ENCODE results near the gene STRIP1. TPM values are rescaled to one million over a fixed set of nuclear protein-coding genes. Genes with fewer than 3 reads are reported as not detected.
A peak's percentile ranks its signal among the peaks of the same experiment; 100 is the strongest.

STRIP1 gene
- total and polyA plus RNA-seq, 2 of the 8 experiments (the other 6 are each of a cell fraction or from before 2014, with no cell fraction given) = 21.3 to 45.6 TPM

DNA sequence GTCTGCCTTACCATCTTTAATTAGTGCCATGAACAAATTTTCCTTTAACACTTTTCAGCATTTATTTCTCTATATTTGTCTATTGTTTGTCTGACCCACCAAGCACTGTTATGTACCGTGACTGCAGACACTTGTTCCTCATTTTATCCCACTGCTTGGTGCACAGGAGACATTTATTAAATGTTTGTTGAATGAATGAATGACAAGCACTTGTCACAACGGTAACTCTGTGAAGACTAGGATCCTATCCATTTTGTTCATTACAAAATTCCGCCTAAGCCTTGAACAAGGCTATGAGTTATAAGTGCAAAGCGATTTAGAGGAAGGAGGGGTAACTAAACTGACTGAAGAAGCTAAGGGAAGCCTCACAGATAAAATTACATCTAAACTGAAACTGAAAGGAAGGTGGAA, 379 bp upstream of the STRIP1 start:
- WGBS, 2 experiments (ENCODE audit: extremely low coverage in 1 of 2, insufficient coverage in 1 of 2, insufficient read length in 1 of 2, insufficient replicate concordance in 2 of 2, low coverage in 1 of 2, low lambda C conversion rate in 2 of 2, missing lambda C conversion rate in 1 of 2) = 69% methylated on average over 4 of the region's 4 CpGs; no CpG with 5 or more reads in 1 of the 2 experiments
- no peak for TF ChIP-seq SP2 (IDR thresholded peaks at IDR 0.05; ENCODE audit: low read length)
- TF ChIP-seq SUZ12 (IDR thresholded peaks at IDR 0.05; ENCODE audit: low read length) = no peak
- TF ChIP-seq, protein P1, sequence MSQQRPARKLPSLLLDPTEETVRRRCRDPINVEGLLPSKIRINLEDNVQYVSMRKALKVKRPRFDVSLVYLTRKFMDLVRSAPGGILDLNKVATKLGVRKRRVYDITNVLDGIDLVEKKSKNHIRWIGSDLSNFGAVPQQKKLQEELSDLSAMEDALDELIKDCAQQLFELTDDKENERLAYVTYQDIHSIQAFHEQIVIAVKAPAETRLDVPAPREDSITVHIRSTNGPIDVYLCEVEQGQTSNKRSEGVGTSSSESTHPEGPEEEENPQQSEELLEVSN (IDR thresholded peaks at IDR 0.05) = no peak
- no peak for TF ChIP-seq YY1 (IDR thresholded peaks at IDR 0.05; ENCODE audit: low read depth, low read length)
- TF ChIP-seq SRF (IDR thresholded peaks at IDR 0.05; ENCODE audit: low read depth, low read length) = no peak
- TF ChIP-seq POU5F1 (IDR thresholded peaks at IDR 0.05; ENCODE audit: low read depth, low read length) = no peak
- TF ChIP-seq RBBP5 (IDR thresholded peaks at IDR 0.05; ENCODE audit: borderline replicate concordance, low read depth, low read length) = no peak

More for the DNA sequence above, 379 bp upstream of the STRIP1 start:
- Histone ChIP-seq H2AFZ (ENCODE audit: low read length) (peak overlapping the region; percentile 94; the same call in 1 of the 2 replicates), H2AK5ac (ENCODE audit: low read depth, low read length) (no peak overlapping the region), H3K9me3 (ENCODE audit: insufficient read depth in 2 of 2, low read depth in 1 of 2, low read length in 1 of 2) (no peaks in the 10 kb centered on the region), H2BK20ac (ENCODE audit: low read length) (no peak overlapping the region), H3K9ac (replicated peaks in 1 of 4; ENCODE audit: extremely low read depth in 1 of 4, low read depth in 3 of 4, low read length in 3 of 4) (no peak overlapping the region; a peak in 1 of 7 replicates), H3K4me2 (ENCODE audit: insufficient read depth in 1 of 2, low read depth in 2 of 2, low read length in 2 of 2) (peak overlapping the region; percentile 19 to 54), H2BK12ac (ENCODE audit: low read depth, low read length) (no peak overlapping the region), H3K79me2 (ENCODE audit: control insufficient read depth in 1 of 2, insufficient read depth in 2 of 2, low read length in 2 of 2) (peaks cover 9 to 27% of the 10 kb centered on the region in 2 experiments), H3K4me3 (ENCODE audit: extremely low read depth in 1 of 4, insufficient read depth in 2 of 4, low read depth in 3 of 4, low read length in 4 of 4) (peak overlapping the region in 3 of 4 experiments; percentile 71 to 97 (median 86); a peak in 6 of 8 replicates), H3K79me1 (ENCODE audit: low read depth, low read length) (peaks cover 6% of the 10 kb centered on the region; the same call in 1 of the 2 replicates), H4K91ac (replicated peaks; ENCODE audit: insufficient read length, low read length) (no peak overlapping the region), H4K5ac (ENCODE audit: insufficient read length, low read depth, low read length) (peak overlapping the region; percentile 11), H2BK120ac (replicated peaks; ENCODE audit: low read depth, low read length) (no peak overlapping the region), H2BK5ac (ENCODE audit: low read depth, low read length) (no peak overlapping the region), H3K23ac (ENCODE audit: insufficient read length) (no peak overlapping the region), H4K8ac (ENCODE audit: extremely low read depth, insufficient read depth, low read length) (no peak overlapping the region), H3K18ac (ENCODE audit: extremely low read depth, low read length) (no peak overlapping the region), H3K14ac (ENCODE audit: insufficient read length) (no peak overlapping the region), H3K23me2 (ENCODE audit: low read depth, low read length) (peaks cover 7% of the 10 kb centered on the region; the same call in 1 of the 2 replicates), H3K4me1 (replicated peaks in 1 of 4; ENCODE audit: control insufficient read depth in 3 of 4, insufficient read depth in 4 of 4, low read length in 3 of 4) (peaks cover 0 to 9% (median 5%) of the 10 kb centered on the region in 4 experiments; a peak in 4 of 7 replicates), H3K36me3 (ENCODE audit: control insufficient read depth in 2 of 4, insufficient read depth in 4 of 4, low read length in 3 of 4) (peaks cover 9 to 18% (median 13%) of the 10 kb centered on the region in 4 experiments), H3K27me3 (replicated peaks in 1 of 4; ENCODE audit: control insufficient read depth in 3 of 4, extremely low read depth in 1 of 4, insufficient read depth in 3 of 4, low read length in 3 of 4) (no peaks in the 10 kb centered on the region), H3K56ac (replicated peaks; ENCODE audit: insufficient read length, low read depth, low read length) (no peak overlapping the region), H3K4ac (replicated peaks; ENCODE audit: insufficient read length, low read depth, low read length) (no peak overlapping the region), H3K27ac (ENCODE audit: low read depth, low read length) (no peak overlapping the region), H2BK15ac (ENCODE audit: low read length) (no peak overlapping the region), H4K20me1 (replicated peaks in 1 of 2; ENCODE audit: control insufficient read depth in 1 of 2, insufficient read depth in 2 of 2, low read length in 2 of 2) (peaks cover 0 to 7% of the 10 kb centered on the region in 2 experiments)
- DNase-seq (ENCODE audit: low read depth in 1 of 2, low spot score in 2 of 2) (no peak), FAIRE-seq (no peak)
- ChIA-PET POLR2A (ENCODE audit: partially characterized antibody) (interaction anchor here (0.6 to 2.3 kb wide), 11 partner anchors 8 to 307 kb away, joined by 3 to 13 read pairs (median 4); partner anchors contain the start of gene ALX3), CTCF (ENCODE audit: partially characterized antibody) (interaction anchor here (0.9 to 40.7 kb wide), 7 partner anchors 12 to 378 kb away, joined by 3 to 1450 read pairs (median 5); partner anchors contain the start of genes AHCYL1 and ALX3)
